CD4-positive, alpha-beta T cell treated with Interleukin-4 for 1 hour (primary cell): Measurements from ENCODE around the gene TMEM260.
"Not testable (repeated sequence)": the region's sequence is repeated elsewhere in the genome, so short reads cannot be mapped to it uniquely, and the experiment has no call there.

Source experiments
- DNase-seq, 2 donors: peaks; one replicate each; pipeline ENCODE4 v3.0.0-alpha.2; 2020 to 2022

Gene TMEM260

DNA sequence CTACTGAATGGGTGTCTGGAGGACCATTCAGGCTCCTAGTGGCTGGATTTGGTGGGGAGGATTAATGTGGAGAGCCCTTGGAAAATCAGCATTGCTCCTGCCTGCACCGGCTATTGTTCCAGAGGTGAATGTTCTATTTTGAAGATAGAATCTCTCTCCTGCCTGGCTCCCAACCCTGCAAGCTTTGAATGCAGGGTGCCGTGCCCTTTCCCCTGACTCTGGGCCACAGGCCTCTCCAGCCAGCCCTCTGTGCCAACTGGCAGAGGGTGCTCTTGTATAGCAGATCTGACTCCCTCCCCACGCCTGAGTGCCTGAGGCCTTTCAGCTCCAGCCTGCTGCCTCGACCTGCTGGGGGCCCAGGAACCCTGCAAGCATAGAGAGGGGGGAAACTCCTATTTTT is 106.8 kb downstream of the TMEM260 start:
- no peak for DNase-seq

DNA sequence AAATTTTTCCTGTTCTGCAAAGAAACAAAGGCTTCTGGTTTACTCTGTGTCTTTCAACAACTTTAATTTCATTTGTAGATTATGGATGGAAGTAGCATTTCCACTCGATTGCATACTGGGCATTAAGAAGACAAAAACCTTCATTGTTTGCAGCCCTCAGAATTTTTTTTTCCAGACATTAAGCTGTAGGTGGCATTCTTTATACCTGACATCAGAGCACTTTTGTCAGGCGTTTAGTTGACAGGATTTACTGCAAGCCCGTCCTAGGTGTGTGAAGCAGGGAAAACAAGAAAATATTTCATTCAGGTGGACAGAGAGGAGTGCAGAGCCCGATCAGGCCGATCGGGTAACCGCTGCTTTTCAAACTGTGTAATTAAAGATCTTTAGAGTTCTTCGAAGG is 107.5 kb downstream of the TMEM260 start:
- DNase-seq, result no peak

- DNase-seq, result no peak
Measured at GRCh38 chr14:56694609-56695008, 115.0 kb downstream of the TMEM260 start.

DNA sequence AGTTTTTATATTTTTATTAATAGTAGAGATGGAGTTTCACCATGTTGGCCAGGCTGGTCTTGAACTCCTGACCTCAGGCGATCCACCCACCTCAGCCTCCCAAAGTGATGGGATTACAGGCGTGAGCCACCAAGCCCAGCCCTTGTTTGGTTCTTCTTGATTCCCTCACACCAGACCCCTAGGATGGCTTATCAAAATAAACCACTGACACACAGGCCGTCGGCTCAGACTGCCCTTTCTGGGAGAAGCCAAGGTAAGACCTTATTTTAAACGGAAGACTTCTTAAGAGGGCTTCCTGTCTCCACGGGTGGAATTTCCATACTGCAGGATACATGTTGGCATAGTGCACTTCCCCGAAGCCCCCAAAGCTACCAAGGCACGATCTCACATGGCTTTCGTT is 115.6 kb downstream of the TMEM260 start:
- DNase-seq, result not testable (repeated sequence)
